DND-41 (cell line): ENCODE measurements around the gene FAS.
A peak's percentile ranks its signal among the peaks of the same experiment; 100 is the strongest.

Experiments used
- ATAC-seq: fragments of 200-7000 bp; cut with Tn5 transposase; 3 replicates; pipeline ENCODE4 v1.9.1; 2021; ENCODE audit warnings: low read depth; ENCODE audit not compliant: insufficient read depth
- DNase-seq: peaks from one replicate; pipeline ENCODE4 v3.0.0-alpha.2; 2020
- H2AFZ ChIP-seq: 2 replicates; pipeline ENCODE4 v1.6.0; 2012; ENCODE audit warnings: low read depth, low read length
- H3K27ac ChIP-seq: 2 replicates; pipeline ENCODE4 v1.5.1; 2012; ENCODE audit warnings: low read length, inconsistent platforms
- H3K27me3 ChIP-seq: fragments of 200-600 bp; sonication (generic); 2 replicates; pipeline ENCODE4 v1.6.0; 2012; ENCODE audit warnings: low read length, mild to moderate bottlenecking, inconsistent platforms; ENCODE audit not compliant: insufficient read depth, poor library complexity
- H3K36me3 ChIP-seq: 2 replicates; pipeline ENCODE4 v1.5.1; 2012; ENCODE audit warnings: low read length, inconsistent platforms; ENCODE audit not compliant: insufficient read depth
- H3K4me1 ChIP-seq: 2 replicates; pipeline ENCODE4 v1.5.1; 2012; ENCODE audit warnings: mild to moderate bottlenecking, low read length; ENCODE audit not compliant: insufficient read depth
- H3K4me2 ChIP-seq: 2 replicates; pipeline ENCODE4 v1.6.0; 2012; ENCODE audit warnings: mild to moderate bottlenecking, moderate library complexity, low read length, inconsistent platforms; ENCODE audit not compliant: insufficient read depth
- H3K4me3 ChIP-seq, 2 experiments: fragments of 200-600 bp in 1 of 2; shearing (Covaris generic) in 1 of 2; 2 replicates each; pipeline ENCODE4 v1.5.1; 2012 to 2016; ENCODE audit warnings: inconsistent platforms in 2 of 2, low read length in 2 of 2, mild to moderate bottlenecking in 2 of 2, low read depth in 1 of 2, moderate library complexity in 1 of 2
- H3K79me2 ChIP-seq: 2 replicates; pipeline ENCODE4 v1.6.0; 2012; ENCODE audit warnings: low read length, inconsistent platforms; ENCODE audit not compliant: insufficient read depth
- H3K9ac ChIP-seq: 2 replicates; pipeline ENCODE4 v1.6.0; 2012; ENCODE audit warnings: low read depth, mild to moderate bottlenecking, inconsistent platforms, low read length, moderate library complexity
- H3K9me3 ChIP-seq: 2 replicates; pipeline ENCODE4 v1.5.1; 2012; ENCODE audit warnings: low read length, moderate library complexity, mild to moderate bottlenecking, inconsistent platforms; ENCODE audit not compliant: insufficient read depth, severe bottlenecking
- H4K20me1 ChIP-seq: 2 replicates; pipeline ENCODE4 v1.6.0; 2012; ENCODE audit warnings: low read length; ENCODE audit not compliant: insufficient read depth
- EZH2 ChIP-seq: IDR thresholded peaks from 3 replicates; pipeline ENCODE4 v1.6.1; 2012; ENCODE audit warnings: borderline replicate concordance, low read depth, mild to moderate bottlenecking, moderate library complexity, low read length, inconsistent platforms; ENCODE audit not compliant: severe bottlenecking
- TF ChIP-seq, protein P1 (sequence below): IDR thresholded peaks from 2 replicates; pipeline ENCODE4 v1.5.1; 2012; ENCODE audit warnings: borderline replicate concordance, low read length, moderate library complexity, mild to moderate bottlenecking; ENCODE audit not compliant: poor library complexity, severe bottlenecking; ENCODE audit errors: extremely low read depth

The FAS gene

DNA sequence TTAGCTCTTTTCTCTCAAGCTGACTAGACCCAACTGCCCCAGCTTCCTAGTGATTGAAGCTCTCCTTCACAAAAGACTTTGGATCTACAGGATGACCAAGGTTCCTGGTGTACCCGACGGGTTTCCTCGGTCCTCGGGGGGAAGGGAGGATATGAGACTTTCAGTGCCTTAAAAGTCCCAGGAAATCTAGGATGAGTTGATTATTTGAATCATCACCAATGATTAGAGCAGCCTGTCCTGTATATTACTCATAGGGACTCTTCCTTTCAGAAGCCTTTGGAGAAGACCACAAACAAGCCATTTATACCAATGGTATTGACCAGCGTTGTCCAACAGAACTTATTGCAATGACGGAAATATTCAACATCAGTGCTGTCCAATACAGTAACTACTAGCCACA, 31.9 kb upstream of the FAS start:
- Histone ChIP-seq H3K4me2 (no peak overlapping the region), H3K79me2 (no peaks in the 10 kb centered on the region), H3K9me3 (no peaks in the 10 kb centered on the region), H3K36me3 (no peaks in the 10 kb centered on the region), H3K9ac (no peak overlapping the region), H2AFZ (no peak overlapping the region), H4K20me1 (no peaks in the 10 kb centered on the region), H3K27ac (no peak overlapping the region), H3K27me3 (no peaks in the 10 kb centered on the region), H3K4me1 (peaks cover 10% of the 10 kb centered on the region), H3K4me3 (no peak overlapping the region)
- ATAC-seq: no peak
- TF ChIP-seq, protein P1, sequence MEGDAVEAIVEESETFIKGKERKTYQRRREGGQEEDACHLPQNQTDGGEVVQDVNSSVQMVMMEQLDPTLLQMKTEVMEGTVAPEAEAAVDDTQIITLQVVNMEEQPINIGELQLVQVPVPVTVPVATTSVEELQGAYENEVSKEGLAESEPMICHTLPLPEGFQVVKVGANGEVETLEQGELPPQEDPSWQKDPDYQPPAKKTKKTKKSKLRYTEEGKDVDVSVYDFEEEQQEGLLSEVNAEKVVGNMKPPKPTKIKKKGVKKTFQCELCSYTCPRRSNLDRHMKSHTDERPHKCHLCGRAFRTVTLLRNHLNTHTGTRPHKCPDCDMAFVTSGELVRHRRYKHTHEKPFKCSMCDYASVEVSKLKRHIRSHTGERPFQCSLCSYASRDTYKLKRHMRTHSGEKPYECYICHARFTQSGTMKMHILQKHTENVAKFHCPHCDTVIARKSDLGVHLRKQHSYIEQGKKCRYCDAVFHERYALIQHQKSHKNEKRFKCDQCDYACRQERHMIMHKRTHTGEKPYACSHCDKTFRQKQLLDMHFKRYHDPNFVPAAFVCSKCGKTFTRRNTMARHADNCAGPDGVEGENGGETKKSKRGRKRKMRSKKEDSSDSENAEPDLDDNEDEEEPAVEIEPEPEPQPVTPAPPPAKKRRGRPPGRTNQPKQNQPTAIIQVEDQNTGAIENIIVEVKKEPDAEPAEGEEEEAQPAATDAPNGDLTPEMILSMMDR: no peak
- TF ChIP-seq EZH2: no peak
- no peak for DNase-seq

DNA sequence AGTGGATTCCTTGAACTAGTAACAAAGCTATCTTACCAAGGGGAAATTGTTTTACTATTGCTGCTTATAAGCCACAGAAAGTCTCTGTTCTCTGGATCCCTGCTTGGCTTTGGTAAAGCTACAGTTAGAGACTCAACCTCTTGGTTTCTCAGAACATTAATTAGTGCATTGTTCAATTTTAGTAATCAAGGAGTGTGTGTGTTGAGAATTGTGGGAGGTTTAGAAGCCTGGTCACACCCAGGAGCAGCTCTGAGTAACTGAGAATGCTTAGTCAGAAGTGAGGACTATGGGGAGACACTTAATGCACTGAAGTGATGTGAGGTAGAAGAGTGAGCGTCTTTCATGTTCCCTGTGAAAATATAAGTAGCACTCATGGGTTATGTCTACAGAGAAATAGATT, 29.8 kb upstream of the FAS start:
- Histone ChIP-seq H3K79me2 (no peaks in the 10 kb centered on the region), H3K36me3 (no peaks in the 10 kb centered on the region), H3K9ac (no peak overlapping the region), H3K4me1 (peaks cover 10% of the 10 kb centered on the region), H2AFZ (no peak overlapping the region), H3K27ac (no peak overlapping the region), H3K27me3 (no peaks in the 10 kb centered on the region), H3K9me3 (no peaks in the 10 kb centered on the region), H3K4me3 (no peak overlapping the region), H3K4me2 (no peak overlapping the region), H4K20me1 (no peaks in the 10 kb centered on the region)
- DNase-seq (no peak), ATAC-seq (no peak)
- TF ChIP-seq EZH2: no peak
- TF ChIP-seq, protein P1: no peak

DNA sequence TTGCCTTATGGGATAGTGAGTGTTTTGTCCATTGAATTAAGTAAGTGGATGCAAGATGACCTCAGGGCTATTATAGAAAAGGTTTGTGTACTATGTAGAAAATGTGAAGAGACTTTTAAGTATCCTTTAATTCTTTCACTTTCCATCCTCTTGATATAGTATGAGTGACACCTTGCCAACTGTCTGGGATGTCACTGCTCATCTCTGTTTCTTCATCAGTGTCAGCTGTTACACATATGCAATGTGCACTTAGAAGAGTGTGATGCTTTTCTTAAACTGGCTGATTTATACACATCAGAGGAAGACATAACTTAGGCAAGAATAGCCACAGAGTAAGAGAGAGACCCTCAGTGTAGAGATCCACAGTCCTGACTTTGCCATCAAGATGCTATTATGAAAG, 29.3 kb upstream of the FAS start:
- Histone ChIP-seq H3K4me1 (peaks cover 10% of the 10 kb centered on the region), H3K27me3 (no peaks in the 10 kb centered on the region), H3K79me2 (no peaks in the 10 kb centered on the region), H3K36me3 (no peaks in the 10 kb centered on the region), H3K27ac (no peak overlapping the region), H3K4me2 (no peak overlapping the region), H3K9ac (no peak overlapping the region), H2AFZ (no peak overlapping the region), H3K9me3 (no peaks in the 10 kb centered on the region), H4K20me1 (no peaks in the 10 kb centered on the region), H3K4me3 (no peak overlapping the region)
- ATAC-seq: no peak
- TF ChIP-seq, protein P1: no peak
- no peak for TF ChIP-seq EZH2
- DNase-seq: no peak

DNA sequence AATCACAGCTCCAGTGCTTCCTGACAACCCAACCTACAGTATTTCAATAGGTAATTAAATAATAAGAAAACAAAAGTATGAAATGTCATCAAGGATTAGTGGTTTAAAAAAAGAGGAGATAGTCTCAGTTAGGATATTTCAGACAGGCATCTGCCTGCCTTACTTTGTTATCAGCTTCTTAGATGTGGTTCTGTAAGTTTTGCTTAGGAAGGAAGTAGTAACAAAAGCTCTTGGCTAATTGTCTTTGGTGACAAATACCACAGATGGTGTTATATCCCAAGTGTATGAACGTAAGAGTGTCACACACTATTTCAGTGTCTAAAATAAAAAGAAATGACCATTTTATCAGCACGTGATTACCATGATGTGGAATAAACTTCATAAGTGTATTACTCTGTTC, 28.3 kb upstream of the FAS start:
- H2AFZ ChIP-seq: no peak overlapping the region
- H3K9me3 ChIP-seq: no peaks in the 10 kb centered on the region
- no peak overlapping the region for H3K4me2 ChIP-seq
- H3K27ac ChIP-seq: no peak overlapping the region
- ATAC-seq (peak; percentile 96), DNase-seq (no peak)
- no peak overlapping the region for H3K9ac ChIP-seq
- H3K4me3 ChIP-seq: no peak overlapping the region
- H3K36me3 ChIP-seq: no peaks in the 10 kb centered on the region
- H3K79me2 ChIP-seq: no peaks in the 10 kb centered on the region
- H3K27me3 ChIP-seq: no peaks in the 10 kb centered on the region
- no peaks in the 10 kb centered on the region for H4K20me1 ChIP-seq
- no peak for TF ChIP-seq EZH2
- TF ChIP-seq, protein P1: no peak
- H3K4me1 ChIP-seq: peaks cover 10% of the 10 kb centered on the region
